Measurements from ENCODE around the gene PXDN.
"Not testable (repeated sequence)": the region's sequence is repeated elsewhere in the genome, so short reads cannot be mapped to it uniquely, and the experiment has no call there.

PXDN gene

DNA sequence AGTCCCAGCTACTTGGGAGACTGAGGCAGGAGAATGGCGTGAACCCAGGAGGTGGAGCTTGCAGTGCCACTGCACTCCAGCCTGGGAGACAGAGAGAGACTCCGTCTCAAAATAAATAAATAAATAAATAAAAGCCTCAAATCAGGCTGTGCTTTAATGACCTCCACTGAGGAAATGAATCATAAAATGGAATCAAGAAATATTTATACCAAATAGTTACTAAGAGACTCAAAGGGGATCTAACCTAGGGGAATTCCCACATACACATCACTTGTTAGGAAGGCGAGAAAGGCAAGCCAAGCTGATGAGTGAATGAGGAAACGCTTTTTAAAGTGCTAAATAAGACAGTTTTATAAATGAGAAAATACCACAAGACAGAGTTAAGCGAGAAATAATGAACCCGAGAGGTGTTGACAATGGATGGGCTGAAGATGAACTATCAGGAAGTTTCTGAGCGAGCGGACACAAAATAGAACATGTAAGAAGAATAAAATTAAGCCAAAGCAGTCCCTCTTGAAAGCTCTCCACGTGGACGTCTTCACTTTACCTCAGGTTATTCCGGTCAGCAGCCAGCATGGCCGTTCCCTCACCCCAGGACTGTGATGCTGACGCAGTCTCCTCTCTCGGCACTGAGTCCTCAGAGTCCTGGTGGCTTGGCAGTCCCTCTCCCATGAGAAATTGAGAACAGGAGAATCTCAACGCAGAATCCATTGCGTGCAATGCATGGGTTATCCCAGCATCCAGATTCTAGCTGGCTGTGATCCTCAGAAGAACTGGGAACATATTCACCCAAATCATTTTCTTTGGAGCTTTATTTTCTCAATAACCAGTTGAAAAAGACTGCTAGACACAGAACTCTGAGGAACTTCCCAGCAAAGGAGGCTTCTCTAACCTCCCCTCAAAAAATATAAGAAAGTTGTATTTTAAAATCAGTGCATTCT, 22.3 kb downstream of the PXDN start:
- no peak for DNase-seq

DNA sequence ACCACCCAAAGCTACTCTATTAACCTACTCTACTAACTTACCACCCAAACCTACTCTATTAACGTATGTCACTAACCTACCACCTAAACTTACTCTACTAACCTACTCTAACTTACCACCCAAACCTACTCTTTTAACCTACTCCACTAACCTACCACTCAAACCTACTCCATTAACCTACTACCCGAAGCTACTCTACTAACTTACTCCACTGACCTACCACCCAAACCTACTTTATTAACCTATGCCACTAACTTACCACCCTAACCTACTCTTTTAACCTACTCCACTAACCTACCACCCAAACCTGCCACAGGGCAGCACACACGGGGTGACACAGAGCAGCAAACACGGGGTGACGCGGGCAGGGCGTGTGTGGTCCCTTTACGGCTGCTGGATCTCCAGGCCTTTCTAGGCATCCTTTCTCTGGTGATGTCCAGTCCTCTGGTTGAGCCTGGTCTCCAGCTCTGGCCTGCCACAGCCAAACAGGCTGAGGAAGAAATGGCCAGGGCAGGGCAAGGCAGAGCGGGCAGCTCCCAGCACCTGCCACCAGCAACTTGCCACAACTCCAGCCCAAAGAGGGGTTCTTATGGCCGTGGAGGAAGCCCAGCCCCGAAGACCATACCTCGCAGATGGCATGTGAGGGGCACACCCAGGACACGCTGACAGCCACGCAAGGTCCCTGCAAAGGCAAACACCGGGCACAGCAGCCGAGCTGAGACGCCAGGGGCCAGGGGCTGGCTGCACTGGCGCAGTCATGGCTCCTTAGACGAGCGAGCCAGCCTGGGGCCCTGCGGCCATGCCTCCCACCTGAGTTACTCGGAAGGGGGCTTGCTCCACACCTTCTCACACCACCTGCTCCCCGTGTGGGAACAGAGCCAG, 25.7 kb downstream of the PXDN start:
- no peak for DNase-seq

DNA sequence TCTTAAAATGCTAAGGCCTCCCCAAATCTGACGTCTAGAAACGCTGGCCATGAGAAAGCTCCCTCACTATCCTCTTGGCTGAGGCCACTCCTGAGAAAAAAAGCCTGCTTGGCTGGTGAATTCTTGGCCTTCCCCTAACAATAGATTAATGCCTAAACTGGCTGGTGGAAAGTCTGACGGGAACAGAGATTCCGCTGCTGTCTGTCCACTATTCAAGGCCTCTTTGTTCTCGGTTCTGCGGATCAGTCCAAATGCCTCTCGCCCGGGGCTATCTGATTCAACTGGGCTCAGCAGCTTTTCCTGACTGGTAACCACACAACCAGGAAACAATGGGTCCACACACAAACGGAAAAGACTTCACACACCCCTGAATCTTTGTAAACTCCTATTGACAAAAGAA, 27.2 kb downstream of the PXDN start:
- no peak for DNase-seq

DNA sequence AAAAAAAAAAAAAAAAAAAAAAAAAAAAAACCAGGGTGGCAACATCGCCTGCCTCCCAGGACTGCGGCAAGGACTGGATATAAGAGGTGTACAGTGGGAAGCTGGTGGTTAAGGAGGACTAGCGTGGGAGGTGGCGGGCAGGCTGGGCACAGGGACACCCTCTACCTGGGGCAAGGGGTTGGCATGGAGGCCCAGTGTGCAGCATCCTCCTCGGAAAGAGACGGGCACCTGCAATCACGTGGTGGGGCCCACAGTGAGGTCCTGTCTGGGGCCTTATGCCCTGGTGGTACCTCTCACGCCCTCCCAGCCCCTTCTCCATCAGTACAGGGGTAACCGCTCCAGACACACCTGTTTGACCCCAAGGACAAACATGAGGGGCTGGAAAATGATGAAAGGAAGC, 27.9 kb downstream of the PXDN start:
- DNase-seq = no peak

DNA sequence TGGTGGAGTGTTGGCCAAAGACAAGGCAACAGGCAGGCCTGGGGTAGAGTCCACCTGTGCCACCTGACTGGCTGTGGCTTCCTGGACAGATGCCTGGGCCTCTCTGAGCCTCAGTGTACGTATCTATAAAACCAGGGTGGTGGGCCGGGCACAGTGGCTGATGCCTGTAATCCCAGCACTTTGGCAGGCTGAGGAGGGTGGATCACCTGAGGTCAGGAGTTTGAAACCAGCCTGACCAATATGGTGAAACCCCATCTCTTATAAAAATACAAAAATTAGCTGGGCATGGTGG, 28.4 kb downstream of the PXDN start:
- DNase-seq = not testable (repeated sequence)

DNA sequence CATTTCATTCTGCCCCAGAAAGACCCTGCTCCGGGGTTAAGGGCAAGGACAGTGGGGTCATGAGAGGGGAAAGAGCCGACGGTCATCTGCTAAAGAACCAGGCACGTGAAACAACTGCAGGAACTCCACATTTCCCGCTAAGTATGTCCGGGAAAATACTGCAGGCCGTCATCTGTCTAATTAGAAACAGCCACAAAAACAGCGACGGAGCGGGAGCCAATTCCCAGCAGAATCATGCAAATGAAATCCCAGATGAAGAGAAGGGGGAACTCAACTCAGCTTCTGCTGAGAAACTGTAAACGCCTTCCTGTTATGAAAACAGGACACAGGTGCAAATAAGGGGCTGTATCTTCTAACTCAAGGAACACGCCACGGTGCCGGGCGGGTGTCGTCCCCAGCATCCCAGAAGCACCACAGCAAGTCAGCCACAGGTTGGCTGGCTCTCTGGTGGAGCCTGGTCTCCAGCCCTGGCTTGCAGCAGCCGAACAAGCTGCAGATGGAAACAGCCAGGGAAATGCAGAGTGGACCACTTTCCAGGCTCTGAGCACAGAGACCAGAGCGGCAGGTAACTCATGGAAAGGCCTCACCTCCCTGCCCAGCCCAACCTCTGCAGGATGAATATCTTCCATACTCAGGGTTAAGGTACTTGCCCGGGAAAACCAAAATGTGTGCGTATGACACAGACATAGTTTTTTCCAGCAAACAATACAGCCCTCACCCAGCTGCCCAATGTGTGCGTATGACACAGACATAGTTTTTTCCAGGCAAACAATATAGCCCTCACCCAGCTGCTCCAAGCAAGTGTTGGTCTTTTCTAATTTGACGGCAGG, 28.9 kb downstream of the PXDN start:
- DNase-seq = no peak

DNA sequence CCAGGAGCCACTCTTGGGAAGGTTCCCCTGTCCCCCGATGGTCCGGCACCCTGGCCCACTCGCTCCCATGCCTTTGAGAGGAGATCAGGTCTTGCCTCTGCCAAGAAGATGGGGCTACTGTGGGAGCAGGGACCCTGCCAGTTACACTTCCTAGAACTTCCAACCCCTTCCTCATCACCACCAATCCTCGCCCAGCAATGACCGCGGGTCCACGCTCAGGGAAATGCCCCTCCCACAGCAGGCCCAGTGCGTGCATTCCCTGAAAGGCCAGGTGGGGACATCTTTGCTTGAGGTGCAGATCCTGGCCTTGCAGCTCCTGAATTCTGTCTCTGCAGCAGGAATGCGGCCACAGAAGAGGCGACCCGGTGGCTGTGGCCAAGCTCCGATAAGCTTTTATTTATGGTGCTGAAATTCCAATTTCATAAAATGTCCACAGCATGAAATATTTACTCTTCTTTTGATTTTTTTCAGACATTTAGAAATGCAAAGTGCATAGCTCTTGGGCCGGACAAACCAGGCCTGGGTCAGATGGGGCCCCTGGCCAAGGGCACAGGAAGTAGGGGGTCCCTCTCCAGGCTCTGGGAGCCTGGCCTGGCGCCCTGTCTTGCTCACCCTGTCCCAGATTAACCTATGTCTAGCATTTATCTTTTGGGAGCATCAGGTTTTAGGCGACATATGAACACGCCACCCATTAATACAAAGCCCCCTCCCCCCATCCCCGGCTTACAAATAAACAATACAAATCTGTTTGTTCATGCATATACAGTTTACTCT, 29.8 kb downstream of the PXDN start:
- no peak for DNase-seq

DNA sequence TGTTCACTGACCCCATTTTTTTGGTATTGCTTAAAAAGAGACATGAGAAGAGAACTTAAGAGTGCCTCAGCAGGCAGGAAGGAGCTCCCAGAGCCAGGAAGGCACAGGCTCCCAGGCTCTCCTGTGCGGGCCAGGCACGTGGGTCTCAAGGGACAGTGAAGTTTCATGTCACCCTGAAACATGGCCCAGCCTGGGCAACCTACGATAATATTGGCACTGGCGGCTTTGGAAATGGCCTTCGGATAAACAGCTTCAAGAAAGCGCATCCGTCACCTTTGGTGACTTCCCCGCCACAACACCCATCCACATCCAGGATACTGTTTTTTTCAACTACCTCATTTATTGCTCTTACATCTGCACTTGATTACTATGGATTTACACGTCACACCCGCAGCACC, 30.5 kb downstream of the PXDN start:
- no peak for DNase-seq

DNA sequence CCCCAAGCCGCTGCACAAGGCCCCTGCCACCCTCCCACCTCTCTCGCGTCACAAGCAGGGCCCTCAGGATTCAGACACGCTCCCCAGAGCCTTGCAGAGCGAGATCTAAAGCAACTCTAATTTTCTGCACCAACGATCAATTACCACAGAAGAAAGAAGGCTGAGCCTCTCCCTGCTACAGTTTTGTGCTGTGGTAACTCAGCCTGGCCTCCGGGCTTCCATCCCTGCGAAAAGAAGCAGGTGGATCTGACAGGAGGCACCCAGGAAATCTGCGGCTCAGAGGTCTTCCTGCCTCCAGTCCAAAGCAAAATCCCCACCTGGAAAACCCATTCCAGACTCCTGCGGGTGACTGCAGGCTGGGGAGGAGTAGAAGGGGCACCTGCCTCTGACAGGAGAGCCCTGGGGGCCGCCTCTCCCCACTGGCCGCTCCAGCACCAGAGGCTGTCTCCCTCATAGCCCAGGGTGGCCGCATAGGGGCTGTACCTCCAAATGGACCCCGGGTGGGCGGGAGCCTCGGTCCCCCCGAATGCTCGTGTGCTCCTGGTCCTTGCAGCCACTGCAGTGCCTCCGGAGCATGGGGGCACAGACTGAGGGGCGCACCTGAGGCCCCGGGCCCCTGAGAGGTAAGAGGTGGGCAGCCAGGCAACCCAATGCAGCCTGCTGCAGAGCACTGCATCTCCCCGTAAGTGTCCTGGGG, 31.0 kb downstream of the PXDN start:
- no peak for DNase-seq

DNA sequence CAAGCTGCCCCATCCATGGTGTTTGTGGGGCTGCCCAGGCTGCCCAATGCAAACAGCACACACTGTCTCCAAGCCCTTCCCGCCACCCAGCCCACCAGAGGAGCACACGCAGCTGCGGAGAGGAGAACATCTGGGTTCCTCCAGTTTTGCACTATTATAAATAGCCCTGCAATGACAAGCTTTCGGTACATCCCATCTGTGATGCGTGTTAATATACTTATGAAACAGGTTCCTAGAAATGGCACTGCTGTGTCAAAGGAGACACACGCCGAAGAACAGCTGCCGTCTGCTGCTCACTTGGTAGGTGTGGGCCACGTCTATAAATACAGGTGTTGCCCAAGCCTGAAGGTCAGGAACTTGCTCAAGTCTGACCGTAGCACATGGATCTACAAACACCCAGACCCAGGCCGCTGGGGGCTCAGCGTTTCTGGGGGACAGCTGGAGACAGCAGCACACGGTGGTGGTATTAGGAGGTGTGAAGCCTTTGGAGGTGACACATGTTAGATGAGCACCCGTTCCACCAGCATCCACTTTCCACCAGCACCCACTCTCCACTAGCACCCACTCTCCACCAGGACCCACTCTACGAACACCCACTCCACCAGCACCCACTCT, 34.3 kb downstream of the PXDN start:
- no peak for DNase-seq

DNA sequence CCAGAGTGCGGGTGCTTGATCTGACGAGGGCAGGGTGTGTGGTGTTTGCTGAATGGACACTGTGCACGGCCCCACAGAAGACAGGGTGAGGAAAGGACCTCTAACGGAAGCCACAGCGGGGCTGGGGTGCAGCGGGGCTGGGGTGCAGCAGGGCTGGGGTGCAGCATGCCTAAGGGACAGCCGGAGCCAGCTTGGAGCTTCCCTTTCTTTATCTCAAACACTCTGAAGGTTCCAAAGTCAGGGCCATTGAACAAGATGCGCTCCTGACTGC, 35.0 kb downstream of the PXDN start:
- DNase-seq = no peak

DNA sequence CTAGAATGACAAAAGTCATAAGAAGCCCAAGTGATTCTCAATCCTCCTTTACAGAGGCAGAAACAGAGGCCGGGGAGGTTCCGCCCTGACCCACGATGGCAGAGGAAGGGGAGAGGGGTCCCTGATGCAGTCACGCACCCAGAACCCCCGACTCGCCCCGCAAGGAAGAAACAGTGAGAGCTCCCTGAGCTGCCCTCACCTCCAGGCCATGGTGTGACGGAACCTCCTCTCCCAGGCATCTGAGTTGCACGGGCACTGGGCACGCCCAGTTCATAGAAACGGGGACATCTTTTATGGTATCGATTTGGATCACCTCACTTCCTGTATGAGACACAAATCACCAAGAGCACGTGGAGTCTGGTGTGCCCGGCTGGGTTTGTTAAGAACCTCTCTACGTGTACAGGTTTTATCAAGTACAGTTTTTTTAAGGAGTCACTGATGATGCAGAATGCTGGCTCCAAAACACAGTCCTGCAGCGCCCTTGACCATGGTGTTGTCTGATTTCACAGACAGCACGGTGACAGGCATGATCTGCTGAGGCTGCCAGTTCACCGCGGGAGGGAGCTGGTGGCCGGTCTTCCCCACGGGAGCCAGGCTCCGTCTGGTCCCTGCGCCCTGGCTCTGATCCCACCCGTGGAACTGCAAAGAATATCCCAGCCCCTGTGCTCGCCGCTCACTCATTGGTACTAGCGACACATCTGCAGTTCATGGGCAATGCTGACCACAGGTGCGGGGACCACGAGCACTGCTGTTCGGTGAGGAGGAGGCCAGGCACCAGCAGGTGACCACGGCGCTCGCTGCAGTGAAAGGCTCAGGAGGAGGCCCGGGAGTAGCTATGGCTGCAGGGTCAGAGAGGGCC, 35.6 kb downstream of the PXDN start:
- DNase-seq = no peak

DNA sequence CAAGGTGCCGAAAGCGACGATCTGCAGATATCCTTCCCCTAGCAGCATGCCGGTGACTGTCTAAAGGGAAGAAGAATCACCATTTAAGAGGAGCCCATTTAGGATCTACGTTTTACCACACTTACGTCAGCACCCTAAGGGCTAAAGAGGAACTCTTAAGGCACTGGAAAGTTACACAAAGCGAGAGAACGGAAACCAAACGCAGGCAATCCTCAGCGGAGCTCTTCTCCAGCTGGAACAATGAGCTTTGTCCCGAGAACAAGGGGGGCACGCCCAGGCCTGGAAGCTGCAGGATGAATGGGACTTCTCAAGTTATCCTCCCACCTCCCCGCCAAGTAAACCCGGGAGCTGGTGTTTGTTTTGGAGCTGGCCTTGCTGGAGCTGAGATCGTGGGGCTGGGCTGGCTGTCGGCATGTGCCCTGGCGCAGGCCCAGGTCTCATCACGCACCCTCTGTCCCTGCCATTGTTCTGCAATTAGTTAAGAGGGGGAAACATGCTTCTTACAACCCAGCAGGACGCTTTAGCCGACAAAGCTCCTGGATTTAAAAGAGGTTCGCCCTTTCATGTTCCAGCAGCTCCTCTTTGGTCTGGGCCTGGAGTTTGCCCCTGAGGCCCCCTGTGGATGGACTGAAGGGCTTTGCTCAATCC, 36.4 kb downstream of the PXDN start:
- peak; percentile 85 for DNase-seq

DNA sequence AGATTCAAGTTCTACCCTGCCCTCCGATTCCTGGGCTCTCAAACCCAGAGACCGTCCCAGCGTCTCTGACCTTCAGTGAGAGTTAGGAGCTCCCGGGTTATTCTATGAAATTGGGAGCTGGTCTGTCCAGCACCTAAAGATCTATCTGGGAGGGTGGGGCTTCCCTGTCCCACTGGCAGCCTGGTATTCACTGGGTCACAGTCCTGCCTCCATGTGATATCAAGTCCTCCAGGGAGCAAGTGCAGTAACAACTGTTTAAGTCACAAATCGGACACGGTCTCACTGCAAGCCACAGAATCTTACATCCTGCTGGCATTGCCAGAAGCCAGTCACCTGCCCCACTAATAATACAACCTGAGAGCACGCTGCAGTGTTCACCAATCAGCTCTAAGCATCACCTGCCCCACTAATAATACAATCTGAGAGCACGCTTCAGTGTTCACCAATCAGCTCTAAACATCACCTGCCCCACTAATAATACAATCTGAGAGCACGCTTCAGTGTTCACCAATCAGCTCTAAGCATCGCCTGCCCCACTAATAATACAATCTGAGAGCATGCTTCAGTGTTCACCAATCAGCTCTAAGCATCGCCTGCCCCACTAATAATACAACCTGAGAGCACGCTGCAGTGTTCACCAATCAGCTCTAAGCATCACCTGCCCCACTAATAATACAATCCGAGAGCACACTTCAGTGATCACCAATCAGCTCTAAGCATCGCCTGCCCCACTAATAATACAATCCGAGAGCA, 38.0 kb downstream of the PXDN start:
- DNase-seq = not testable (repeated sequence)

DNA sequence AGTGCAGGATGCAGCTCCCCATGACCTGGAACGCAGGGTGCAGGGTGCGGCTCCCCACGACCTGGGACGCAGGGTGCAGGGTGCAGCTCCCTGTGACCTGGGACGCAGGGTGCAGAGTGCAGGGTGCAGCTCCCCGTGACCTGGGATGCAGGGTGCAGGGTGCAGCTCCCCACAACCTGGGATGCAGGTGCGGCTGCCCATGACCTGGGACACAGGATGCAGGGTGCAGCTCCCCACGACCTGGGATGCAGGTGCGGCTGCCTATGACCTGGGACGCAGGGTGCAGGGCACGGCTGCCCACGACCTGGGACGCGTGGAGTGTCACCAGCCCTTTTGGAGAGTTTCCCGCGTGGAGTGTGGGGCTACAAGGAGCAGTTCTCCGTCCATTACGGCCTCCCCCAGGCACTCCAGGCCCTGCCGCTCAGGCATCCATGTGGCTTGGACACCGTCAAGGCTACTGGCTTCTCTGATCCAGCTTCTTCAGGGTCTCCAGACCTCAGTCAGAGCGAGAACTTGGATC, 38.7 kb downstream of the PXDN start:
- no peak for DNase-seq

DNA sequence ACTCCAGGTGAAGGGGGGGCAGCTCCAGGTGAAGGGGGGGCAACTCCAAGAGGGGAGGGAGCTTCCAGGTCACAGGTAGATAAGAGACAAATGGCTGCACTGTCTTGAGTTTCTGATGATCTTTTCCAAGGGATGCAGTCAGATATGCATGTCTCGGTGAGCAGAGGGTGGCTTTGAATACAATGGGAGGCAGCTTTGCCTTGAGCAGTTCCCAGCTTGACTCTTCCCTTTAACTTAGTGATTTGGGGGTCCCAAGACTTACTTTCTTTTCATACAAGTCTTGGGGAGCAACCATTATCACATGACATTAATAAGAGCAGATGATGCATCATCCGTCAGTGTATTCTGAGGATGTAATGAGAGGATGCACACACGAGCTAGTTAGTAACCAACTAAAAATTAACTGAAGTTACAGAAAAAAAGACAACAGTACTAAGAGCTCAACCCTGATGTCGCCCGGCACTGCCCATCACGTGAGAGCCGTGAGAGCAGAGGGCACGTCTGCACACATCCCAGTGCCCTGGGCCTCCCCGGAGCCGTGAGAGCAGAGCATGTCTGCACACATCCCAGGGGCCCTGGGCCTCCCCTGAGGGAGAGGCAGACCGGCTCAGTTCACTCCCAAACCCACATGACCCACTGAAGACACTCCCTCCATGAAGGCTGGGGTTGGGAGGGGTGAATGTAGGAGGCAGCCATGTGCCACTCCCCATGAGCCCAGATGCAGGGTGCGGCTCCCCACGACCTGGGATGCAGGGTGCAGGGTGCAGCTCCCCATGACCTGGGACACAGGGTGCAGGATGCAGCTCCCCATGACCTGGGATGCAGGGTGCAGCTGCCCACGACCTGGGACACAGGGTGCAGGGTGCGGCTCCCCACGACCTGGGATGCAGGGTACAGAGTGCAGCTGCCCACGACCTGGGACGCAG, 39.4 kb downstream of the PXDN start:
- no peak for DNase-seq

DNA sequence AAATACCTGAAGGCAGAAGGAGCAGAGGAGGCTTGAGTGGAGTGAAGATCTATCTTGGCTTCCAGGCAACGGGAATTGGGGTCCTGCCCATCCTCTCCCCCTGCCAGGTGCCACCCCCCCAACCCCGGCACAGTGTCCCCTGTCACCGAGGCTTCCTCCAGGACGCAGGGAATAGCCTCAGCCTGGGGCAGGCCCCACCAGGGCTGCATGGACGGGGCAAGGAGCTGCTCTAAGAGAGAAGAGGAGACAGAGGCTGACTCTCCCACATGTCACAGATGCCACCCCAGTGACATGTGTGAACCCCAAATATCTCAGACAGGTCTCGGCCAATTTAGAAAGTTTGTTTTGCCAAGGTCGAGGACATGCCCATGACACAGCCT, 42.1 kb downstream of the PXDN start:
- DNase-seq = no peak

All from NCI-H748 treated with DMSO at 0.1 percent for 48 hours (cell line).